Hypothalamus (tissue), 51 donors: ENCODE data around the gene CLINT1.

Experiments
- DNase-seq, 51 donors: peaks; one replicate each; lab custom pipeline; 2025; lab: John Stamatoyannopoulos, UW

CLINT1 gene

DNA sequence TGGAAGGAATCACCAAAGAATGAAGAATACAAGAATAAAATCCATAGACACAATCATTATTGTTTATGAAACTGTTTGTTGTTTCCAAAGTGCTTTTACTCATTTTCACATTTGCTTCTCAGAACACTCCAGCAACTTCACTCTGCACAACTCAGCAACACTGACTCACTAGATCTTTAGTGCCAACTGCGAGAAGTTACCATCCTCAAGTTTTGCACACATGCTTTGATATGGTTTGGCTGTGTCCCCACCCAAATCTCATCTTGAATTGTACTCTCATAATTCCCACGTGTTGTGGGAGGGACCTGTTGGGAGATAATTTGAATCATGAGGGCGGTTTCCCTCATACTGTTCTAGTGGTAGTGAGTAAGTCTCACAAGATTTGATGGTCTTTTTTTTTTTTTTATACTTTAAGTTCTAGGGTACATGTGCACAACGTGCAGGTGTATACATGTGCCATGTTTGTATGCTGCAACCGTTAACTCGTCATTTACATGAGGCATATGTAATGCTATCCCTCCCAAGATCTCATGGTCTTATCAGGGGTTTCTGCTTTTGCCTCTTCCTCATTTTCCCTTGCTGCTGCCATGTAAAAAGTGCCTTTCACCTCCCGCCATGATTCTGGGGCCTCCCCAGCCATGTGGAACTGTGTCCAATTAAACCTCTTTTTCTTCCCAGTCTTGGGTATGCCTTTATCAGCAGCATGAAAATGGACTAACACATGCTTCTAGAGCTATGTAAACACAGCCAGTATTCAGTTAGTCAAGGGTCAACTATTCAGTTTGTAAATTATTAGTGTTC lies 36.9 kb downstream of the CLINT1 start:
- DNase-seq = peak in 1 of 51 donors; percentile 3

DNA sequence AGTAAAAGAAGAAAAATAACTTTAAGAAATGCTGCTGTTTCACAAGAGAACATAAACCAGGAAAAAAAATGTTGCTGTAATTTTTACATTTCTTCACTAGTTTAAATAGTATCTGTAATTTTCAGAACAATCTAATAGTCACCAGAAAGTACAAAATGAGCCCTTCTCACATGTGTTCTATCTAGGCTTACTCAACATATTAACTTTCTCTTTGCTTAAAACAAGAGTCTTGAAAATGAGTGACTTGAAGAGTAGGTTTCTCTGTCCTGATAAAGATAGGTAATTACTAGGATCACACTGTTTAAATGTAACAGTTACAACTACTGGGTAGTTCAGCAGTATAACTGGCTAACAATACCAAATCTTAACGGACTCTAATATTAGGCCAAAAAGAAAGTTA lies 37.5 kb downstream of the CLINT1 start:
- DNase-seq = no peak

DNA sequence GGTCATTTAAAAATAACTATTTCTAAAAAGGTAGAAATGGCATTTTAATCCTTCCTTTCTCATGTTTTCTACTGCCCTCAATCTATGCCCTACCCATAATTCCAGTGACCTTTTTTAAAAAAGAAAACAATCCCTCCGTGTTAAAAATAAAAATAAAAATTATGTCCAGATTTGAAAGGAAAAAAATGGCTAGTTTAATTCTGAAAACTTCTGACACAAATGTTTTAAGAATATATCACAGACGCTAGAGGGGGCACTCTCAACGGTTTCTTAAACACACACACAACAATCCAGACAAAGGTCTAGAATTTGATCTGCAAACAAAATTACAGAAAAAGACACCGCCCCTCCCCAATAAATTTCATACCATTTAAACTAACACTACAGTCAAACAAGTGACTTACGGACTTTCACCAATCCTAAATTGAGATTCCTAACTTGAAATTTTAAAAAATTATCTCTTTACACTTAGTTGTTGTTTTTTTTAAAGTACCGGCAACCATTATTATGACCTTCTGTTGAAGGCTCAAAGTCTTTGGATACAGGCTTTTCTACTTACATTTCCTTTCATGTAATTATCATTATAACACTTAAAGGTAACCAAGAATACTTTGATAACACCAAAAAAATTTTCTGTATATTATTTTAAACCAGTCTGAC lies 38.2 kb downstream of the CLINT1 start:
- DNase-seq = peak in 1 of 51 donors; percentile 25

DNA sequence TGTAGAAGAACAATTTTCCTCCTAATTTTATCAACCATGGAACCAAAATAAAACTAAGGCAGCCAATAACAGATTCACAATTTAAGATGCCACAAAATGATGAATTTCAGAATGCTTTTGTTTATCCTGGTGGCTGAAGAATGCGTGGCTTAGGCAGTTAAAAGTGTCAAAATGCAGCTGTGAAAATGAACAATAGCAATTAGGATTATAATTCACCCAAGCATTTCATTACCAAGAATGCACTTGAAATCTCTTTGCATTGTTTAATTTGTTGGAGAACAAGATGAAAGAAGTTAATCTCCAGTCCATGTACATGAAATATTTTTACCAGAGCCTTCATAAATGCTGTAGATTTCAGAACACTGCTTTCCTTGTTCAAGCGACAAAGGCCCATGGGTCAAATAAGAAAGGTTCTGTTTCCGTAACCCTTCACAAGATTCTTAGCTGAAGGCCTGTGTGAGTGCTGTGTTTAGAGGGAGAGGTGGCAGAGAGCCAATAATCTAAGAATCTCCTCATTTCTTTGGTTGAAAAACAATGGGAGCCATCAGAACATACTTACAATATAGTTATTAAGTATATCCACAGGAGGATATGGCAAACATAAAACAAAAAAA lies 39.3 kb downstream of the CLINT1 start:
- peak in 1 of 51 donors; percentile 7 for DNase-seq

DNA sequence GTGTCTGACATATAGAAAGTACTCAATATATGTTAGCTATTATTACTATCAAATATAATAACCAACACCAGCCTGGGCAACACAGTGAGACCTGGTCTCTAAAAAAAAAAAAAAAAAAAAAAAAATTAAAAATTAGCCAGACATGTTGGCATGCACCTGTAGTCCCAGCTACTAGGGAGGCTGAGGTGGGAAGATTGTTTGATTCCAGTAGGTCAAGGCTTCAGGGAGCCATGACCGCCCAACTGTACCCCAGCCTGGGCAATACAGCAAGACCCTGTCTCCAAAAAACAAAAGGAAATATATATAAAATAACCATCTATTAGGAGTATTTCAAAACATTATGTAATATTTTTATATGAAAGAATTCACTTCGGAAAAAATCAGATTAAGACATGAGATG lies 40.6 kb downstream of the CLINT1 start:
- DNase-seq = no peak

DNA sequence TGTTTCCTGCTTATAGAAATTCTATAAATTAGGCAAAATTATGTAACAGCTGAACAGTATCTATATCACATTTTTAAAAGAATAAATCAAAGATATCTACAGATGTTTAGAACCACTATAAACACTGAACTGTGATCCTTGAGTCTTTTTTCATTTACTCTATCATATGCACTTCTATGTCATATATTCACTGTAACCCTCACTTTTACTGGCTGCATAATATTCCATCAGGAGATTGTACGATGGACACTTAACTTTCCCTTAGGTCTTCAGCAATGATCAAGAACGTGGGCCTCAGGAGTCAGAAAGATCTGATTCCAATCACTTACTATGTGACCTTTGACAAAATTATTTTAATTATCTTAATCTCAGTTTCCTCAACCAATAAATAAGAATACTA lies 41.0 kb downstream of the CLINT1 start:
- DNase-seq = no peak

DNA sequence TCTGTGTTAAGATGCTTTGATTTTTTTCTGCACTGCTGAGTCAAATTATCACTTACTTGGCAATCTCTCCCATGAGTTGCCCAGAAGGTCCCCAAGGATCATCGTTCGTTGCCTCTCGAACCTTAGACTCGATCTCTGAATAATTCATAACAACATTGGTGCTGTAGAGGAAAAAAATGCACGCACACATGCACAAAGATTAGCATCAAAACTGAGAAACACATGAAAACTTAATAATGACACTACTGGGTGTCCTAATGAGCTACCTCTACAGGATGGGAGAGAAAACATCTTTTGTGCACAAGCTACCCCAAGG lies 41.6 kb downstream of the CLINT1 start:
- DNase-seq = no peak

DNA sequence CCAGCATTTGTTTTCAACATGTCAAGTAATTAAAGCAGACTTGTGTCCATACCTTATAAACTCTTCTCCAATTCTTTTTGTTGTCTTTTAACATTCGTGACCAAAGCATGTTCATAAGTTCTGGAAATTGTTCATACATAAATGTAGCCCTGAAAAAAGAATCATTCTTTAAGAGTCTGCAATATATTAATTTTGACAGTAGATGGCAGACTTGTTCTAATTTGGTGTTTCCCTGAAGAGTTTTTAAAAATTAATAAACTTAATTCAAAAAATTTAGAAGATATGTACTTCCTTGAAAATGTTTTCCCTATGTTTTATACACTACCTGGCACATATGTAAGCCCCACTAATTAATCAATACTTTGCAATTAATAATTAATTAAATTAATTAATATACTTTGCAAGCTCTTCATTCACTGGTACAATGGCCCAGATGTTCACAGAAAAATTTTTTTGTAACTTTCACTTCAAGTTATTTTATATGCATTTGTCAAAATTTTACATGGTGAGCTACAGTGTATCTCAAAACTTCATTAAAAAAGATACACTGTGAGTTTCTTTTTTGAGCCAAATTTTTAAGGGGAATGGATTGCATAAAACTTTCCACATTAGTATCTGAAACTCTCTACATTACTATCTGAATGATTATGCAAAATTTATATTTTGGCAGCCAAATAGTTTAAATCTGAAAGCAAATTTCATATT lies 42.1 kb downstream of the CLINT1 start:
- DNase-seq = no peak

DNA sequence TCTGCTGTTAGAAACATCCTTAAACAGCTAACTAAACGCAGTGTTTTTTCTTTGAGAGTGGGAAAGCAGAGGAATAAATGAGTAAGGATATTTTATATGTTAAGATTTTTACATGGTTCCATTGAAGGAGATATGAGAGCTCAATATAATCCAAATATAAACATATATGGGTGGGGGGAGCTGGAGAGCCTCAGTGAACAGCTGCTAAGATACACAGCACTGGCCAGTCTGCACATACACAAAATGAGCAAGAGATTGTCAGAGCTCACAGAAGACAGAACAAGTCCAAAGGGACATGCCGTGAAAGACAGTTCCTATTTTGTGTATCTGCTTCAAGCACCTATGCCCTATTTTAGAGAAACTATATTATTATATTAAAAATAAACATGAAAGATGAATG lies 46.9 kb downstream of the CLINT1 start:
- DNase-seq = no peak

DNA sequence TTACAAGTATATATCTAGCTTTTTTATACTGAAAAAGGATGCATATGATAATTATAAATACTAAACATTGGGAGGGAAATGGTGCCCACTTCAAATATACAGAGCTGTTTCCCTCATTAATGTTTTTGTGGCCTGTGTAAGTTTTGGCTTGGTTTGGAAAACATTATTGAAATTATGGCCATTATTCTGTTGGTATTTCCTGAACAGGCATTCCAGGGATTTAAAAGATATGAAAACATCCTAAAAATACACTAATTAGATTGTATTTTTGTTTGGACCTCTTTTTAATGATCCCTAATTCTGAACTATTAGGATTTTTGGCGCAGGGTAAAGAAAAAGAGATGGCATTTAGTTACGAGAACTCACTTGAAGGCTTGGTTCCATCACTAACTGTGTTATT lies 50.9 kb downstream of the CLINT1 start:
- no peak for DNase-seq

DNA sequence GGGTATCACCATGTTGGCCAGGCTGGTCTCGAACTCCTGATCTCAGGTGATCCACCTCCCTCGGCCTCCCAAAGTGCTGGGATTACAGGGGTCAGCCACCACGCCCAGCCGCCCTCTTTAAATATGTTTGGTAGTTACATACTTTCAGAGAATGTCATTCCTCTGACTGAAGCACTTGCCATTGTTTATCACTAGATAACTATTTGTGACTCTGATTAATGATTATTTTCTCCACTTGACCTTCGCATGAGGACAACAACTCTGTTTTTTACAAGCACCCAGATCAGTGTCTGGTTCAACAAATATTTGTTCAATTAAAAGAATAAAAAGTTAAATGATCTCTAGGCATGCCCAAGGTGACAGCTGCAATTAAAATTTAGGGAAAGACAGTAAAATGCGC lies 56.2 kb downstream of the CLINT1 start:
- DNase-seq = no peak

DNA sequence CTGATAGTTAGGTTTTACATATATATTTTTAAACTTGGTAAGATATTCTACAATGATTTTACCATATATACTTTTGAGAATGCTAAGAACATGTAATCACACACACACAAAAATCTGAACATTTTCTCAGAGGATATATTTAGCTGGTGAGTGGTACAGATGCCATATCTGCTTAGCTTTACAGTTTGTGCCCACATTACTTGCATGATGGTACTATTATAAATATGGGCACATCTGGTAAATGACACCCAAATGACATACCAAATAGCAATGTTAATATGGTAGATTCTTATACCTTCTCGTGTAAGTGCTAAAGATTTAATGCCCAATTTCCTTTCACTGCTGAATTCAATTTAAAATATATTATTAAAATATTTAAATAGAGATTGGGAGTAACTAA lies 58.8 kb downstream of the CLINT1 start:
- no peak for DNase-seq

DNA sequence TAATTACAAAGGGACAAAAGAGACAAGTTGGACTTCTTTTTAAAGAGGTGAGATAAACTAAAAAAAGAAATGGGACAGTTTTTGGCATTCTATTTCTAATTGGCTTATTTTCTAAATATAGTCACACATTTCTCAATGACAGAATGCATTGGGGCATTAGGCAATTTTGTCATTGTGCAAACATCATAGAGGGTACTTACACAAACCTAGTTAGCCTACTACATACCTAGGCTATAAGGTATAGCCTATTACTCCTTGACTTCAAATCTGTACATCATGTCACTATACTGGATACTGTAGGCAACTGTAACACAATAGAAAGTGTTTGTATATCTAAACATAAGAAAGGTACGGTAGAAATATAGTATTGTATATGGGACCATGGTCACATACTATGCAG lies 59.4 kb downstream of the CLINT1 start:
- no peak for DNase-seq

DNA sequence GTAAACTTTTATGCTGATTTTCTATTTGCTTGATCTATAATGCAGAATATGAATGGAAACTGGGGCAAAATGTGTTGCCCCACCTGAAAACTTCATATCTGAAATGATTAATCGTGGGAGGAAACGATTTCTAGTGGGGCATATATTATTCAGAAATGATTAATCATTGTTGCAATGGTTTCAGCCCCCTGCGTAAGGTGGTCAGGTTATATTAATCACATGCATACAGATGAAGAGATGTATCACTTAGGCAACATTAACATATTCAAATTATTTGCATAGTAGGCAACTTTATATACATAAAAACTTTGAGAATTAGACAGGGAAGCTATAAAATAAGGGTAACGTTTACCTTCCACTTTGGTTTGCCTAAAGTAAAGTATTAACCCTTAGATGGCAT lies 65.6 kb downstream of the CLINT1 start:
- no peak for DNase-seq

DNA sequence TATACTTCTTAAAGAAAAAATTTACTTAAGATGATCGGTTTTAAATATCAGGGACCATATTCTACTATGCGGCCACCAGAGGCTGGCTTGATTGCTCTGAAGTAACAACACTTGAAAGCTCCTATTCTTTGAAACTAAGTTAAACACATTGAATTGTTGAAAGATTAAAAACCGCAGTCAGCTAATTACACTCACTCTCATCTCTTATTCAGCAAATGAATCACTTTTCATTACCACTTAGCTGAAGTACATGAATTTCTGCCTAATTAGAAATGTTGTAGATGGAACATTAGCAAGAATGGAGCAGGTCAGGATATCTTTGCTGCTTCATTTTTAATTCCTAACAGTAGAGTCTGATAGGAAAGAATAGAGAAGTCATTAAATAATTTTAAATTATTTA lies 73.1 kb downstream of the CLINT1 start:
- no peak for DNase-seq

DNA sequence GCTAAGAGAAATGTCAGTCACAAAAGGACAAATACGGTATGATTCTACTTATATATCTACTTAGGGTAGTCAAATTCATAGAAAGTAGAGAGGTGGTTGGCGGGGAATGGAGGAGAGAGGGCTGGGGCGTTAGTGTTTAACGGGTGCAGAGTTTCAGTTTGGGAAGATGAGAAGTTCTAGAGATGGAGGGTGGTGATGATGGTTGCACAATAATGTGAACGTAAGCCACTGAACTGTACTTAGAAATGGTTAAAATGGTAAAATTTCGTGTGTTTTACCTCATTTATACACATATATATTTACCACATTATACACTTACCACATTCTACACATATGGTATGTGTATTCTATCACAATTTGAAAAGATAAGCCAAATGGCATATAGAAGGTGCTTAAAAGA lies 79.7 kb downstream of the CLINT1 start:
- no peak for DNase-seq

DNA sequence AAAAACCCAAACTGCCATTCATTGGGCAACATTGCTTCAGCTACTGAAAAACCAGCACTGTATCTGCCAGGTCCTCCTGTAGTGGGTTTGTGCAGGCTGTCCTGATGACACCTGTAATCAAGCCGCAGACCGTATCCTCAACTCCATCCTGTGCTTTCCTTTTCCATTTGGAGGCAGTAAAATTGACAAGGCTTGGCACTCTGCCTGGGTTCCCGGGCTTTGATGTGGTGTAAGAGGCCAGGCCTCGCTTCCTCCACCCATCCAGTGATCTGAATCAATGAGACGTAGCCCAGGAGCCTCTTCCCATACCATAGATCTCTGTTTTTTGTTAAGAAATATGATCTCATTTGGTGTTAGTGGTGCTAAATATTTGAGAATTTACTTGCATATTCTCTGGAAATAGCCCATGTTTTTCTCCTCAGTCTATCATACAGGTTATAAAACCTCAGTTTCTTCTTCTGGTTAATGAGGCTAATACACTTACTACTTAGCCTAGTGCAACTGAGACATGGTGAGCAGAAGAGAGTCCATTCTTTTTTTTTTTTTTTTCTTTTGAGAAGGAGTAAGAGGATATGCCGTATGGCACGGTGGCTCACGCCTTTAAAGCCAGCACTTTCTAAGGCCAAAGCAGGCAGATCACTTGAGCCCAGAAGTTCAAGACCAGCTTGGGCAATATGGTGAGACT lies 80.7 kb downstream of the CLINT1 start:
- no peak for DNase-seq

DNA sequence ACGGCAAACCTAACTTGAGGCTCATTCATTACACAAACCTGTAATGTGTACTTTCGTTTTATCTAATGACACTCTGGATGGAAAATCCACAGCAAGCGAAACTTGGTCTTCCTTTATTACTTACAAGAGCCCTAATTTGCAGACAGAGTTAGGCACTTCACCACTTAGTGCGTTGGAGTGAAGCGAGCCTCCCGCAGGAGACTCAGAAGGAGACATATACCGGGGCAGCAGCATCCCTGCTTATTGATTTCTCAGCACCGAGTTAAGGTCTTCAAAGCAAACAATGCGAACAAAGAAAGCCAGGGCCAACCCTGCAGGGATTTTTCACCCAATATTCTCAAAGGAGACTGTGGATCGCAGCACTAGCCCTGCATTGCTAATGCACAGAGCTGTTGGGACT lies 86.8 kb downstream of the CLINT1 start:
- no peak for DNase-seq

DNA sequence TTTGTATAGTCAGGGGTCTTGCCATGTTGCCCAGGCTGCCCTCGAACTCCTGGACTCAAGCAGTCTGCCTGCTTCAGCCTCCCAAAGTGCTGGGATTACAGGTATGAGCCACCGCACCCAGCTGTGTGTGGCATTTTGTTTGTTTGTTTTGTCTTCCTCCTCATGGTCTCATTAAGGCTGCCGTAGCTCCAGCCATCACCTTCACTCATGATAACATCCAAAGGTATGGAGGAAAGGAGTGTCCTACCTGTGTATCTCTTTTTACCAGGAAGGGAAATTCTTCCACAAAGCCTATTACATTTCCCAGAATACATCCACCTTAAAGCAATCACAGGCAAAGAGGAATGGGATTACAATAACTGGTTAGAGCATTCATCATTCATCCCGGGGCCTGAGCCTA lies 88.3 kb downstream of the CLINT1 start:
- no peak for DNase-seq

DNA sequence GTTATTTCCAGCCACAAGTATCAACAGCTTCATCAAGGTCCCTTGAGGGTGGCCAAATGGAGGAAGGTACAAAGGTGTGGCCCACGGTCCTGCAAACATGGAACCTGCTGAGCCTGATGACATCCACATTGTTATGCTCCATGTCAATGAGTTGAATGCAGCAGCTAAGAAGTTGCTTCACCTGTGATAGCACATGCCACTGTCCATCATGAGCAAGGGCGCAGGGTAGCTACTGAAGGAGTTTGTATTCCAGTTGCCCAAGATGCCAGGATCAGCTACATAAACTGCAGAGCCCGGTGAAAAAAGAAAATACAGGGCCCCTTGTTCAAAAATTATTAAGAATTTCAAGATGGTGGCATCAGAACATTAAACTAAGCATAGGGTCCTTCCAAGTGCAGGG lies 91.3 kb downstream of the CLINT1 start:
- DNase-seq = no peak

DNA sequence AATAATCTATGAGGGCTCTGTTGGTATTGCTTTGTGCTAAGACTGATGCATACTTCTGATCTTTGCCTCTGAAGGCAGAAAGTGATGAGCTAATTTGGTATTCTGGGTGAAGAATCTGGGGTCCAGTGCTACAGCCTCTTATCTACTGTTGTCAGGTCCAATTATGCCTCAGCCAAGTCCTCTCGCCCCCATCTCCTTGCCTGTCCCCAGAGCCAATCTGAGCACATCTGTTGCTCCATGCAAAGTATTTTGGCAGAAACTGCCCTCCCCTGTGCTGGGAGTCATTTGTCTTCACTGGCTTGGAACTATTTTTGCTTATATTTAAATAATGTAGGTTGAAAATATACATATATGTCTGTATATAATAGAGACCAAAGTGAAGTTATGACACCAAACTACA lies 92.0 kb downstream of the CLINT1 start:
- no peak for DNase-seq
